Heart left ventricle (tissue), 13 donors: ENCODE results near the gene HOXB7.

Experiments used
- POLR2A ChIP-seq, 2 donors: fragments of 450-650 bp; IDR thresholded peaks; one replicate each; pipeline ENCODE4 v1.6.1; 2017; ENCODE audit warnings: antibody characterized with exemption in 2 of 2, mild to moderate bottlenecking in 2 of 2, moderate library complexity in 2 of 2
- TF ChIP-seq, protein P1 (sequence below), 12 donors: fragments of 200-600 bp; sonication (generic) in 4 of 12; IDR thresholded peaks; one replicate each; pipeline versions ENCODE4 v1.5.0 to v1.8.0; 2018 to 2022; ENCODE audit warnings: antibody characterized with exemption in 12 of 12, mild to moderate bottlenecking in 5 of 12
- donor health status: ischemic (EF 13 %, LVEDD 7.1; RV severe dilation, severe dysfunction).
- donor health status: DM: no; HTN: yes; CAD: no.
- donor health status: DM: no; HTN: no; CAD: no.
- donor health status: ischemic (EF 25% LVEDD 6.9; RV normal size, moderate dysfunction).
- donor health status: ischemic (EF 25% LVEDD 5.7; RV mildly dilated, moderate dysfunction).
- donor health status: ischemic (EF 35%, LVEDD 5.7; RV mildly dilated, moderate dysfunction).
- donor health status: nonischemic (EF 11% LVEDD 7.7; RV severe dilation, severe dysfunction).
- donor health status: DM: yes; HTN: yes; CAD: no.
- donor health status: PGD.
- donor health status: ischemic (EF 29% LVEDD 5.4; RV normal size, mild dysfunction).
- donor health status: nonischemic (EF 23%, LVEDD 6.1; RV moderate dilation, normal function).

DNA sequence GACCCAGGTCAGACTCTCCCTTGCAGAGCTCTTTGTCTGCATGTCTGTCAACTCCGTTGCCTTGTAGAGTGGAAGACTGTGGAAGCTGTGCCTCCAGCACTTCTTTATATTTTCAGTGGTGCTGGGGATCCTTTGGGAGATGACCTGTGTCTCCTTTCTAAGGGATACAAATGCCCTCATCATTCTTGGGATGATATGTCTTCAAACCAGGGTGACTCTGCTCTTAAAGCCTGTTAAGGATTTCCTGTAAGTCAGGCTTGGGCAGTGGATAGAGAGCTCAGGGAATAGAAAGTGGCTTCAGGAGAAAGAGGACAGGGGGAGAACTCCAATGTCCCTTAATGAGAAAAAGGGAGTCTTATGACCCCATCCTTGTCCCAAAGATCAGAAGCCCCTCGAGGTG lies 22.3 kb downstream of the HOXB7 start:
- TF ChIP-seq, protein P1, sequence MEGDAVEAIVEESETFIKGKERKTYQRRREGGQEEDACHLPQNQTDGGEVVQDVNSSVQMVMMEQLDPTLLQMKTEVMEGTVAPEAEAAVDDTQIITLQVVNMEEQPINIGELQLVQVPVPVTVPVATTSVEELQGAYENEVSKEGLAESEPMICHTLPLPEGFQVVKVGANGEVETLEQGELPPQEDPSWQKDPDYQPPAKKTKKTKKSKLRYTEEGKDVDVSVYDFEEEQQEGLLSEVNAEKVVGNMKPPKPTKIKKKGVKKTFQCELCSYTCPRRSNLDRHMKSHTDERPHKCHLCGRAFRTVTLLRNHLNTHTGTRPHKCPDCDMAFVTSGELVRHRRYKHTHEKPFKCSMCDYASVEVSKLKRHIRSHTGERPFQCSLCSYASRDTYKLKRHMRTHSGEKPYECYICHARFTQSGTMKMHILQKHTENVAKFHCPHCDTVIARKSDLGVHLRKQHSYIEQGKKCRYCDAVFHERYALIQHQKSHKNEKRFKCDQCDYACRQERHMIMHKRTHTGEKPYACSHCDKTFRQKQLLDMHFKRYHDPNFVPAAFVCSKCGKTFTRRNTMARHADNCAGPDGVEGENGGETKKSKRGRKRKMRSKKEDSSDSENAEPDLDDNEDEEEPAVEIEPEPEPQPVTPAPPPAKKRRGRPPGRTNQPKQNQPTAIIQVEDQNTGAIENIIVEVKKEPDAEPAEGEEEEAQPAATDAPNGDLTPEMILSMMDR (IDR thresholded peaks at IDR 0.05) = no peak
- no peak for TF ChIP-seq POLR2A (IDR thresholded peaks at IDR 0.05)
